ENCODE results near the gene ADCYAP1. TPM values are rescaled to one million over a fixed set of nuclear protein-coding genes. Genes with fewer than 3 reads are reported as not detected.

ADCYAP1 gene
- total RNA-seq, result not detected

DNA sequence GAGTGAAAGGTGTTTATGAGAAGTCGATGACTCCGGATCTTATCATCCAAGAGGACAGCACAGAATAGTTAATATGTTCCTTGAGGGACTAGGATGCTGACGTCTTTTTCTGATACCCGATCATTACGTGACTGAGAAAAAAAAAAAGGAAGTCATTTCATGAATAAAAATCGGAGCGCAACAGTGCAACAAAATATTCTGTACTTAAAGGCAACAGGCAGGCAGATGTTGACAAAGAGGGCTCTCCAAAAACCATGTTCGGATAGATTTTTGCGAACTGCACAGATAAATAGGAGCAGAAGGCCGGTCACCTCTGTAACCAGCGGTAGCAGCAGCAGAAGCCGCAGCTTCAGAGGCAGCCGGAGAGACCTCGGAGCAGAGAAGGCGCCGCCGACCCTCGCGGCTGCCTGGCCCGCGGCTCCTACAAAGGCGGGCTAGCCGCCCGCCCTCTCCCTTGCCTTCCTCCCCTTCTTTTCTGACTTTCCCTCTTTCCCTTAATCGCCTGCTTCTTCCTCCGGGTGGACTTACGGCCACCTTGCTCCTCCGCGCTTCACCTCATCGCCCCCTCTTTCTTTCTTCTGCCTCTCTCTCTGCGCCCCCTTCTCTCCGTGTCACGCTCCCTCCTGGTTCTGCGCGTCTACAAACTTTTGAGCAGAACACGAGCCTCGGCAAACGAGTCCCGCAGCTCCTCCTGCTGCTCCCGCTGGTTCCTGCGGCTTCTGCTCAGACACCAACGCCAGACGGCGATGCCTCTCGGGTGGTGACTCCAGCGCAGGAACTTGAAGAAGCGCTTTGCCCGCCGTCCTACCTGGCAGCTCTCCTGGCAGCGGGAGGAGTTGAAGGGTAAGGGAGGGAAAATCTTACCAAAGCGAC lies at the start of gene ADCYAP1:
Gene ADCYAP1 (plus strand): TSS at position 654 of the 873 bp plus-strand sequence. CDS start 516 bp downstream, outside the sequence.

Other genes starting within 250 kb of the ADCYAP1 start
- 10 to 100 TPM; 12.7 to 35.0 TPM for gene TYMS, start 247.2 kb upstream of the ADCYAP1 start, total RNA-seq
- gene ENOSF1, start 192.2 kb upstream of the ADCYAP1 start, total RNA-seq, result 10 to 100 TPM; 64.6 to 88.8 TPM
- 10 to 100 TPM; 46.1 to 77.6 TPM for gene YES1, start 92.6 kb upstream of the ADCYAP1 start, total RNA-seq